GM06990 (cell line): ENCODE data around the gene NCMAP.
A peak's percentile ranks its signal among the peaks of the same experiment; 100 is the strongest.

Experiments used
- DNase-seq: peaks from one replicate; pipeline ENCODE4 v3.0.0-alpha.2; 2011; ENCODE audit not compliant: insufficient read length; ENCODE audit errors: extremely low read depth
- H3K27me3 ChIP-seq: replicated peaks from 2 replicates; pipeline ENCODE4 v1.6.0; 2011; ENCODE audit warnings: low read length; ENCODE audit not compliant: control insufficient read depth, insufficient read depth
- H3K36me3 ChIP-seq: 2 replicates; pipeline ENCODE4 v1.5.1; 2011; ENCODE audit warnings: low read length; ENCODE audit not compliant: control insufficient read depth, insufficient read depth
- H3K4me3 ChIP-seq: replicated peaks from 2 replicates; pipeline ENCODE4 v1.5.1; 2011; ENCODE audit warnings: low read depth, mild to moderate bottlenecking, control low read depth, low read length
- CTCF ChIP-seq: IDR thresholded peaks from 2 replicates; pipeline ENCODE4 v1.5.1; 2011; ENCODE audit warnings: low read length, control low read depth, mild to moderate bottlenecking, inconsistent platforms; ENCODE audit not compliant: insufficient read depth, poor library complexity, severe bottlenecking

Gene NCMAP

DNA sequence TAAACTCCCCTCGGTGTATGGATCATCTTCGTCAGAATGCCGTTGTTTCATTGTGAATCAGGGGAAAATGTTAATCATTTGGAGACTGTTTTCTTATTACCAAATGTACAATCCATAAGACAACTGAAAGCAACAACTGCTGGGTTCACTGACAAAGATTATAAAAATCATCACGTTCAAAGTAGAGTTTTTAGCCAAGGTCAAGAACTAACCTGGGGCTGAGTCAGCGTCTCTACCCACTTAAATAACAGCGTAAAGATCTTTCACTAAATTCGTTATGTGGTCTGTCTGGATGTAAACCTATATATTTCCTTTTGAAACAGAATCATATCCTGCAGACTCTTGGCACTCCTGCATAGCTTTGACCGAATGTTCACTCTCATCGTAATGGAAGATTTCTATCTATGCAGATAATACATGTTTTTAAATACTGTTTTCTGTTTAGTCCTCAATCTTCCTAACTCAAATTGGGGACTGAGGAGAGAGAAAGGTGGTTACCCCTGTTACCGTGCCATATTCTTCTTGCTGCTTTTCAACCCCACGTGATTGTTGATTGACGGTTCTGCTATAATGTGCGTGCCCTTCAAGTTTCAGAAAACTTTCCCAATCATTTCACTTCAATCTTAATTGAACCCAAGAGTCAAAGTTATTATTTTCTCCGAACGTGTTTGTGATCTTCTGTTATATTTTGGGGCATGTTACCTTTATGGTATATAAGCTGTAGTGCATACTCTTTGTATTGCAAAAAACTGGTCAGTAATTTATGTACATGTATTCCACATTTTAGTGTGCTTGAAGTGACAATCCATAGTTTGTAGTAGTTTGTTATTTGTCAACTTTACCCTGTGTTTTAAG, 15.6 kb upstream of the NCMAP start:
- DNase-seq: no peak
- Histone ChIP-seq H3K36me3 (no peaks in the 10 kb centered on the region), H3K4me3 (no peak overlapping the region), H3K27me3 (no peaks in the 10 kb centered on the region; the same call in none of the 2 replicates)
- no peak for TF ChIP-seq CTCF

DNA sequence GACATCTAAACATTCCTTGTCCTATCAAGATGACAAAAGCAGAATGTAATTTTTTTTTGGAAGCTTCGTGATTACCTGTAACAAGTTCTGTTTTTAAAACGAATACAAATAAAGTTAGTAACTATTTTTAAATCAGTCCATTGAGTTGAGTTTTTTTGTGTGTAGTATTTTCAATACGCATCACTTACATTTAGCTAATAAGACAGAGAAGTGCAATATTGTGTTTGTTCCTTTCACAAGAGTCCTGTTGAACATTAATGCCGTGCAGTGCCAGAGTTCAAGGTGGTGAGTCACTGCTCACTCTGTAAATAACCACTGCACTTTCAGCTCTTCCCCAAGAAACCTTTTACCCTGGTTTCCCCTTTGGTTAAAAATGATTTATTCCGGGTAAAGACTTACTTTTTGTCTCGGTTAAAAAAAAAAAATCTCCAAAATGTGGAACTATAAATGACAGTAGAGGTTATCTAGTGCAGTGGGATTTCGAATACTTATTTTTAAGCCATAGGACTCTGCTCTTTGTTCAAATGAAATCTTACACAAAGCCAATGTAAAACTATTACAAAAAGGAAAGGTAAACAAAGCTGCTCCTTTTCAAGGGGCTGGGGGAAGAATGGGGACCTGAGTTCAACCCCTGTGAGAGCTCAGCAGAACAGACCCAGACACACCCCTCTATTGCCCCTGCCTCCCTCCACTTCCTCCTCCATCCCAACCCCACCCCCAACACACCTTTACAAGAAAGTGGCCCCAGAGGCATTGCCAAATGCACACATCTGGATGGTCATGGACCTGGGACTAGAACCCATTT, 14.8 kb upstream of the NCMAP start:
- no peak overlapping the region for H3K4me3 ChIP-seq
- TF ChIP-seq CTCF: no peak
- DNase-seq: no peak

GRCh38 chr1:24541711-24542346, 14.1 kb upstream of the NCMAP start:
- TF ChIP-seq CTCF: peak; percentile 65
- H3K36me3 ChIP-seq: no peaks in the 10 kb centered on the region
- H3K4me3 ChIP-seq: no peak overlapping the region
- no peak for DNase-seq
- no peaks in the 10 kb centered on the region; the same call in none of the 2 replicates for H3K27me3 ChIP-seq

More for the DNA sequence above, 14.8 kb upstream of the NCMAP start:
- Histone ChIP-seq H3K27me3 (no peaks in the 10 kb centered on the region; the same call in none of the 2 replicates), H3K36me3 (no peaks in the 10 kb centered on the region)

GRCh38 chr1:24544239-24544638, 11.6 kb upstream of the NCMAP start:
- TF ChIP-seq CTCF: no peak
- Histone ChIP-seq H3K36me3 (no peaks in the 10 kb centered on the region), H3K4me3 (no peak overlapping the region), H3K27me3 (peaks cover 1% of the 10 kb centered on the region)
- DNase-seq: no peak

DNA sequence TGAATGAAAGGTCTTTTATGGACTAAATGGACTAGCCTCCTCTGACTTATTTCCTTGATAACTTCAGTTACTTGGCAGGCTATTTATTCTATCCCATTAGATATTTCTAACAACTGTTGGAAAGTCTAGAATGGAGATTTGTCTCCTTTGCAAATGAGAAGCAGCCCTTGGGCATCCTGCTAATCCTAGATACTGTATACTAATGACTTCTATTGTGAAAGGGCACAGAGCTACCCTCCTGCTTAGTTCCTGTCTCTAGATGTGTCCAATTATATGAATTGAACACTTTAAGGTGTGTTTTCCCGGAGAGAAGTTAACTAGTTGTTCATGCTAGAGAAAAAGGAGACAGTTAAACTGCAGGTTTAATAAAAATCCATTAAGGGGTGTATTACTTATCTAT, 10.2 kb upstream of the NCMAP start:
- no peak for DNase-seq
- H3K4me3 ChIP-seq: no peak overlapping the region
- H3K36me3 ChIP-seq: no peaks in the 10 kb centered on the region
- TF ChIP-seq CTCF: no peak
- H3K27me3 ChIP-seq: peaks cover 1% of the 10 kb centered on the region; the same call in 1 of the 2 replicates
